Measurements from ENCODE around the gene ZNF804B.

GRCh38 chr7:88910516-88910915, 151.0 kb downstream of the ZNF804B start:
- TF ChIP-seq, protein P1, sequence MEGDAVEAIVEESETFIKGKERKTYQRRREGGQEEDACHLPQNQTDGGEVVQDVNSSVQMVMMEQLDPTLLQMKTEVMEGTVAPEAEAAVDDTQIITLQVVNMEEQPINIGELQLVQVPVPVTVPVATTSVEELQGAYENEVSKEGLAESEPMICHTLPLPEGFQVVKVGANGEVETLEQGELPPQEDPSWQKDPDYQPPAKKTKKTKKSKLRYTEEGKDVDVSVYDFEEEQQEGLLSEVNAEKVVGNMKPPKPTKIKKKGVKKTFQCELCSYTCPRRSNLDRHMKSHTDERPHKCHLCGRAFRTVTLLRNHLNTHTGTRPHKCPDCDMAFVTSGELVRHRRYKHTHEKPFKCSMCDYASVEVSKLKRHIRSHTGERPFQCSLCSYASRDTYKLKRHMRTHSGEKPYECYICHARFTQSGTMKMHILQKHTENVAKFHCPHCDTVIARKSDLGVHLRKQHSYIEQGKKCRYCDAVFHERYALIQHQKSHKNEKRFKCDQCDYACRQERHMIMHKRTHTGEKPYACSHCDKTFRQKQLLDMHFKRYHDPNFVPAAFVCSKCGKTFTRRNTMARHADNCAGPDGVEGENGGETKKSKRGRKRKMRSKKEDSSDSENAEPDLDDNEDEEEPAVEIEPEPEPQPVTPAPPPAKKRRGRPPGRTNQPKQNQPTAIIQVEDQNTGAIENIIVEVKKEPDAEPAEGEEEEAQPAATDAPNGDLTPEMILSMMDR (IDR thresholded peaks at IDR 0.05): no peak
- TF ChIP-seq EP300 (IDR thresholded peaks at IDR 0.05): no peak
- no peak for TF ChIP-seq POLR2AphosphoS5 (IDR thresholded peaks at IDR 0.05)
- TF ChIP-seq POLR2A (IDR thresholded peaks at IDR 0.05): no peak

Measured in sigmoid colon (tissue), 4 donors.